Stomach (tissue), 4 donors: ENCODE results near the gene LAMTOR3.

Experiments used
- EP300 ChIP-seq: sonication (generic); formaldehyde crosslinking; IDR thresholded peaks from one replicate; pipeline ENCODE4 v1.6.1; 2017; ENCODE audit warnings: antibody characterized with exemption
- TF ChIP-seq, protein P1 (sequence below), 7 experiments: fragments of 450-650 bp in 4 of 7; fragments of 200-600 bp in 3 of 7; sonication (generic) in 3 of 7; IDR thresholded peaks; one replicate each; pipeline ENCODE4 v1.5.1; 2016 to 2019; ENCODE audit warnings: antibody characterized with exemption in 7 of 7, control low read depth in 2 of 7, mild to moderate bottlenecking in 1 of 7

DNA sequence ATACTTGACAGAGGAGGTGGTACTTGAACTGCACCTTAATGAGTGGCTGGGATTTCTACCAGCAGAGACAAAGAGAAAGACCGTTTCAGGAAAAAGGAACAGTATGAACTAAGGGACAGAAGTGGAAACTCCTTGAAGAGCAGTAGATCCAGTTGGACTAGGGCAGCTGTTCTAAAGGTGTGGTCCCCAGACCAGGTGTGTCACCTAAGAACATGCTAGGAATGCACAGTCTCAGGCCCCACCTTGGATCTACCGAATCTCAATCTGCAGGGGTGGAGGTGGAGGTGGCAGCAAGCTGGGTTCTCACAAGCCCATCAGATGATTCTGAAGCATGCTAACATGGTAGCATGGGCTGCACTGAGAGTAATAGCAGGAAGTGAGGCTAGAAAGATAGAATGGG is 55.3 kb downstream of the LAMTOR3 start:
- TF ChIP-seq, protein P1, sequence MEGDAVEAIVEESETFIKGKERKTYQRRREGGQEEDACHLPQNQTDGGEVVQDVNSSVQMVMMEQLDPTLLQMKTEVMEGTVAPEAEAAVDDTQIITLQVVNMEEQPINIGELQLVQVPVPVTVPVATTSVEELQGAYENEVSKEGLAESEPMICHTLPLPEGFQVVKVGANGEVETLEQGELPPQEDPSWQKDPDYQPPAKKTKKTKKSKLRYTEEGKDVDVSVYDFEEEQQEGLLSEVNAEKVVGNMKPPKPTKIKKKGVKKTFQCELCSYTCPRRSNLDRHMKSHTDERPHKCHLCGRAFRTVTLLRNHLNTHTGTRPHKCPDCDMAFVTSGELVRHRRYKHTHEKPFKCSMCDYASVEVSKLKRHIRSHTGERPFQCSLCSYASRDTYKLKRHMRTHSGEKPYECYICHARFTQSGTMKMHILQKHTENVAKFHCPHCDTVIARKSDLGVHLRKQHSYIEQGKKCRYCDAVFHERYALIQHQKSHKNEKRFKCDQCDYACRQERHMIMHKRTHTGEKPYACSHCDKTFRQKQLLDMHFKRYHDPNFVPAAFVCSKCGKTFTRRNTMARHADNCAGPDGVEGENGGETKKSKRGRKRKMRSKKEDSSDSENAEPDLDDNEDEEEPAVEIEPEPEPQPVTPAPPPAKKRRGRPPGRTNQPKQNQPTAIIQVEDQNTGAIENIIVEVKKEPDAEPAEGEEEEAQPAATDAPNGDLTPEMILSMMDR (IDR thresholded peaks at IDR 0.05), result no peak
- no peak for TF ChIP-seq EP300
